ENCODE data around the gene PREX1.

GRCh38 chr20:48763216-48763914, 64.4 kb downstream of the PREX1 start:
- TF ChIP-seq, protein P1, sequence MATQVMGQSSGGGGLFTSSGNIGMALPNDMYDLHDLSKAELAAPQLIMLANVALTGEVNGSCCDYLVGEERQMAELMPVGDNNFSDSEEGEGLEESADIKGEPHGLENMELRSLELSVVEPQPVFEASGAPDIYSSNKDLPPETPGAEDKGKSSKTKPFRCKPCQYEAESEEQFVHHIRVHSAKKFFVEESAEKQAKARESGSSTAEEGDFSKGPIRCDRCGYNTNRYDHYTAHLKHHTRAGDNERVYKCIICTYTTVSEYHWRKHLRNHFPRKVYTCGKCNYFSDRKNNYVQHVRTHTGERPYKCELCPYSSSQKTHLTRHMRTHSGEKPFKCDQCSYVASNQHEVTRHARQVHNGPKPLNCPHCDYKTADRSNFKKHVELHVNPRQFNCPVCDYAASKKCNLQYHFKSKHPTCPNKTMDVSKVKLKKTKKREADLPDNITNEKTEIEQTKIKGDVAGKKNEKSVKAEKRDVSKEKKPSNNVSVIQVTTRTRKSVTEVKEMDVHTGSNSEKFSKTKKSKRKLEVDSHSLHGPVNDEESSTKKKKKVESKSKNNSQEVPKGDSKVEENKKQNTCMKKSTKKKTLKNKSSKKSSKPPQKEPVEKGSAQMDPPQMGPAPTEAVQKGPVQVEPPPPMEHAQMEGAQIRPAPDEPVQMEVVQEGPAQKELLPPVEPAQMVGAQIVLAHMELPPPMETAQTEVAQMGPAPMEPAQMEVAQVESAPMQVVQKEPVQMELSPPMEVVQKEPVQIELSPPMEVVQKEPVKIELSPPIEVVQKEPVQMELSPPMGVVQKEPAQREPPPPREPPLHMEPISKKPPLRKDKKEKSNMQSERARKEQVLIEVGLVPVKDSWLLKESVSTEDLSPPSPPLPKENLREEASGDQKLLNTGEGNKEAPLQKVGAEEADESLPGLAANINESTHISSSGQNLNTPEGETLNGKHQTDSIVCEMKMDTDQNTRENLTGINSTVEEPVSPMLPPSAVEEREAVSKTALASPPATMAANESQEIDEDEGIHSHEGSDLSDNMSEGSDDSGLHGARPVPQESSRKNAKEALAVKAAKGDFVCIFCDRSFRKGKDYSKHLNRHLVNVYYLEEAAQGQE (IDR thresholded peaks at IDR 0.05; ENCODE audit: low read depth, low read length) = no peak
- TF ChIP-seq RCOR1 (IDR thresholded peaks at IDR 0.05; ENCODE audit: low read length) (no peak), EP300 (IDR thresholded peaks at IDR 0.05; ENCODE audit: borderline replicate concordance in 1 of 2, low read depth in 1 of 2, low read length in 1 of 2) (no peak), ZBTB33 (IDR thresholded peaks at IDR 0.05; ENCODE audit: borderline replicate concordance, low read depth) (no peak), TEAD4 (IDR thresholded peaks at IDR 0.05; ENCODE audit: borderline replicate concordance, insufficient read depth) (no peak), JUND (IDR thresholded peaks at IDR 0.05) (no peak), POLR2AphosphoS5 (IDR thresholded peaks at IDR 0.05; ENCODE audit: low read depth, low read length) (no peak), PBX3 (IDR thresholded peaks at IDR 0.05) (no peak)
- TF ChIP-seq, protein P2, sequence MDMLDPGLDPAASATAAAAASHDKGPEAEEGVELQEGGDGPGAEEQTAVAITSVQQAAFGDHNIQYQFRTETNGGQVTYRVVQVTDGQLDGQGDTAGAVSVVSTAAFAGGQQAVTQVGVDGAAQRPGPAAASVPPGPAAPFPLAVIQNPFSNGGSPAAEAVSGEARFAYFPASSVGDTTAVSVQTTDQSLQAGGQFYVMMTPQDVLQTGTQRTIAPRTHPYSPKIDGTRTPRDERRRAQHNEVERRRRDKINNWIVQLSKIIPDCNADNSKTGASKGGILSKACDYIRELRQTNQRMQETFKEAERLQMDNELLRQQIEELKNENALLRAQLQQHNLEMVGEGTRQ (IDR thresholded peaks at IDR 0.05; ENCODE audit: borderline replicate concordance, low read depth, low read length) = no peak
- TF ChIP-seq, protein P3, sequence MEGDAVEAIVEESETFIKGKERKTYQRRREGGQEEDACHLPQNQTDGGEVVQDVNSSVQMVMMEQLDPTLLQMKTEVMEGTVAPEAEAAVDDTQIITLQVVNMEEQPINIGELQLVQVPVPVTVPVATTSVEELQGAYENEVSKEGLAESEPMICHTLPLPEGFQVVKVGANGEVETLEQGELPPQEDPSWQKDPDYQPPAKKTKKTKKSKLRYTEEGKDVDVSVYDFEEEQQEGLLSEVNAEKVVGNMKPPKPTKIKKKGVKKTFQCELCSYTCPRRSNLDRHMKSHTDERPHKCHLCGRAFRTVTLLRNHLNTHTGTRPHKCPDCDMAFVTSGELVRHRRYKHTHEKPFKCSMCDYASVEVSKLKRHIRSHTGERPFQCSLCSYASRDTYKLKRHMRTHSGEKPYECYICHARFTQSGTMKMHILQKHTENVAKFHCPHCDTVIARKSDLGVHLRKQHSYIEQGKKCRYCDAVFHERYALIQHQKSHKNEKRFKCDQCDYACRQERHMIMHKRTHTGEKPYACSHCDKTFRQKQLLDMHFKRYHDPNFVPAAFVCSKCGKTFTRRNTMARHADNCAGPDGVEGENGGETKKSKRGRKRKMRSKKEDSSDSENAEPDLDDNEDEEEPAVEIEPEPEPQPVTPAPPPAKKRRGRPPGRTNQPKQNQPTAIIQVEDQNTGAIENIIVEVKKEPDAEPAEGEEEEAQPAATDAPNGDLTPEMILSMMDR (IDR thresholded peaks at IDR 0.05) = no peak
- TF ChIP-seq, protein P4, sequence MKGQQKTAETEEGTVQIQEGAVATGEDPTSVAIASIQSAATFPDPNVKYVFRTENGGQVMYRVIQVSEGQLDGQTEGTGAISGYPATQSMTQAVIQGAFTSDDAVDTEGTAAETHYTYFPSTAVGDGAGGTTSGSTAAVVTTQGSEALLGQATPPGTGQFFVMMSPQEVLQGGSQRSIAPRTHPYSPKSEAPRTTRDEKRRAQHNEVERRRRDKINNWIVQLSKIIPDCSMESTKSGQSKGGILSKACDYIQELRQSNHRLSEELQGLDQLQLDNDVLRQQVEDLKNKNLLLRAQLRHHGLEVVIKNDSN (IDR thresholded peaks at IDR 0.05; ENCODE audit: borderline replicate concordance, low read depth) = no peak
